ENCODE results near the gene SNX32.

DNA sequence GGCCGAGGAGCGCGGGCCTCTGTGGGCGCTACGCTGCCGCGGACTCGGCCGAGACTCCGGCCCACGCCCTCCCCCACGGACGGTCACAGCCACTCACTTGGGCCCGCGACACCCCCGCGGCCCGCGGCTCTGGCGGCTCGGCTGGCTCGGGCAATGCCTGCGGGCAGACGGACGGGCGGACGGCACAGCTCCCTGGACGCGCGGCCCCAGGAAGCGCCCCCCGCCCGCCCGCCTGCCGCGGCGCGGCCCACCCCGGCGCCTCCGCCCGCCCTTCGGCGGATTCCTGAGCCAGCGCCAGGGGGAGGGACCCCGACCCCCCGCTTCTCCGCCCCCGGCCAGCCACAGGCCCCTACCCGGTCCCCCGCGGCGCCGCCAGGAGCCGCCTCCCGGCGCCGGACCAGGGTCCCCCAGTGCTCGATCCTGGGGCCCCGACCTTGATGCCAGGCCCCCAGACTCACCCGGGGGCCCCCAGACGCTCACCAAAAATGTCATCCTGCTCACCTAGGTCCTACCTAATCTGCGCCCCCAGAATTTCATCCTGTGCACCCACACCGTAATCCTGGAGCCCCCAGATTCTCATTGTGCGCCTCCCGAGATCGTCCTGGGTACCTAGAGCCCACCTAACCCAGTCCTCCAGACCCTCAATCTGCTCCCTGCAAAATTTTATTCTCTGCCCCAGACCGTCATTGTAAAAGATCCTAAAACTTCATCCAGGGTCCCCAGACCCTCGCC lies 39.0 kb downstream of the SNX32 start, which contains the start of gene EFEMP2:
- TF ChIP-seq, protein P1, sequence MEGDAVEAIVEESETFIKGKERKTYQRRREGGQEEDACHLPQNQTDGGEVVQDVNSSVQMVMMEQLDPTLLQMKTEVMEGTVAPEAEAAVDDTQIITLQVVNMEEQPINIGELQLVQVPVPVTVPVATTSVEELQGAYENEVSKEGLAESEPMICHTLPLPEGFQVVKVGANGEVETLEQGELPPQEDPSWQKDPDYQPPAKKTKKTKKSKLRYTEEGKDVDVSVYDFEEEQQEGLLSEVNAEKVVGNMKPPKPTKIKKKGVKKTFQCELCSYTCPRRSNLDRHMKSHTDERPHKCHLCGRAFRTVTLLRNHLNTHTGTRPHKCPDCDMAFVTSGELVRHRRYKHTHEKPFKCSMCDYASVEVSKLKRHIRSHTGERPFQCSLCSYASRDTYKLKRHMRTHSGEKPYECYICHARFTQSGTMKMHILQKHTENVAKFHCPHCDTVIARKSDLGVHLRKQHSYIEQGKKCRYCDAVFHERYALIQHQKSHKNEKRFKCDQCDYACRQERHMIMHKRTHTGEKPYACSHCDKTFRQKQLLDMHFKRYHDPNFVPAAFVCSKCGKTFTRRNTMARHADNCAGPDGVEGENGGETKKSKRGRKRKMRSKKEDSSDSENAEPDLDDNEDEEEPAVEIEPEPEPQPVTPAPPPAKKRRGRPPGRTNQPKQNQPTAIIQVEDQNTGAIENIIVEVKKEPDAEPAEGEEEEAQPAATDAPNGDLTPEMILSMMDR (IDR thresholded peaks at IDR 0.05) = no peak
- no peak; the same call in 1 of the 2 replicates for TF ChIP-seq POLR2AphosphoS5 (IDR thresholded peaks at IDR 0.05; ENCODE audit: low read depth, low read length)
- TF ChIP-seq TCF7L2 (IDR thresholded peaks at IDR 0.05; ENCODE audit: low read depth, low read length) = no peak

Data from Panc1 (cell line).